Measurements from ENCODE around the gene CALY.

Gene CALY

DNA sequence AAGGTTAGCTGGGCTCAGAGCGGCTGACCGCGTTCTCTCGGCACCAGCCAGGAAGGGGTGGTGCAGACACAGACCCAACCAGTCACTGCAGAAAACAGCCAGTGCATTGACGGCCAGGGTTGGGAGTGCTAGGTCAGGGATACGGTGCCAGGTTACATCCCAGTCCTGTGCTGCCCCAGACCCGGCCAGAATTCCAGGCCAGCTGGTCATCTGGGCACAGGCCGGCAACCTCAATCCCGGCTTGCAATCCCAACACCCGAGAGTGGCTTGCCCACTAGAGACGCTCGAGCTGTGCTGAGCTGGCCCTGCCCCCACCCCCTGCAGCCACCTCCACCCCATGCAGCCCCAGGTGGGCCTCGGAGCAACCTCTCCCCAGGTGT lies 14.2 kb upstream of the CALY start:
- DNase-seq: no peak

DNA sequence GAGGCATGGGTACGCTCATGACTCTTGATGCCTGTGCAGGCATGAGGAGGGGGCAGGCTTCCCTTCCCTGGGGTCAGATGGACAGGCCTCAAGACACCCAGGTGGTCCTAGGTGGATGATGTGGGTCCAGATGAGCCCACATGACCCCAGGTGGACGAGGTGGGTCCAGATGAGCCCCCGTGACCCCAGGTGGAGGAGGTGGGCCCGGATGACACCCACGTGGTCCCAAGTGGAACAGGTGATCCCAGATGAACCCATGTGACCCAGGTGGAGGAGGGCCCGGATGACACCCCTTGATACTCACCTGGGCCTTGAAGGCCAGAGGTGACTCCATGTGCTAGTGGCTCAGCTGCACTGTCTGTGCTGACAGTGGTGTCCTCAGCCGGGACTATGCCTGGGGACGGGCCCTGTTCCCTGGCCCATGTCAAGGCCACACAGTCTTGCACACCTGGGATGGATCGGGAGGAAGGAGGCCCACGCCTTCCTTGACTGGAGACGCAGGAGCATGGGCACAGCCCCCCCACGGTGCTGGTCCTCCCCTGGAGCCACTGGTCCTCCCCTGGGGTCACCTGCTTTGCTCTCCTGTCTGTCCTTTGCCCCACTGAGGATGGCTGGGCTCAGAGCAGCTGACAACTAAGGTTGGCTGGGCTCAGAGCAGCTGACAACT lies 13.7 kb upstream of the CALY start:
- no peak for DNase-seq

DNA sequence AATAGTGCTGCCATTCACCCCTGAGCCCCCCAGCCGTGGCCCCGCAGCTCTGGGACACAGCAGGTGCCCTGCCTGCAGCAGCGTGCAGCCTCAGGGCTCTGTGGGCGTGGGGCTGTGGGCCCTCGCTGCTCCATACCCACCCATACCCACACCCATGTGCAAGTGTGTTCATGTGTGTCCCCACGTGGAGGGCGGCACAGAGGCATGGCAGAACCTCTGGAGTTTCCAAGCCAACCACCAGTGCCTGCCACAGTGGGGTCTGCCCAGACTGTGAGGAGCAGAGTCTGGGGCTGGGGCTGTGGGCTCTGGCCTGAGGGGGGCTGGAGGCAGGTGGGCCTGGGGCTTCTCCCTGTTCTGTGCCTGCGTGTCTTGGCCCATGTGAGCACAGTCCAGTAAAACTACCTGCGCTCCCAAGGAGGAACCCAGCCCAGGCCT lies 12.9 kb upstream of the CALY start:
- no peak for DNase-seq

DNA sequence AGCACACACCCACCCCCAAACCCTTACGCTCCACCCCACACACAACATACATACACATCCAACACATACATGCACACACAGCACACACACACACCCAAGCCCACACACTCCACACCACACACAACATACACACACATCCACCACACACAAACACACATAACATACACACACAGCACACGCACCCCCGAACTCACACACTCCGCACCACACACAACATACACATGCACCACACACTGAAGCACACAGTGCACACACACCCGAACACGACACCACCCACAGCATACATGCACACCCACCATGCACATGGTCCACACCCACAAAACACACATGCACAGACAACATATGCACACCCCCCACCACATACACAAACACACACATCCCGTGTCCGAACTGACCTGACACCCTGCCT lies 12.5 kb upstream of the CALY start:
- no peak for DNase-seq

DNA sequence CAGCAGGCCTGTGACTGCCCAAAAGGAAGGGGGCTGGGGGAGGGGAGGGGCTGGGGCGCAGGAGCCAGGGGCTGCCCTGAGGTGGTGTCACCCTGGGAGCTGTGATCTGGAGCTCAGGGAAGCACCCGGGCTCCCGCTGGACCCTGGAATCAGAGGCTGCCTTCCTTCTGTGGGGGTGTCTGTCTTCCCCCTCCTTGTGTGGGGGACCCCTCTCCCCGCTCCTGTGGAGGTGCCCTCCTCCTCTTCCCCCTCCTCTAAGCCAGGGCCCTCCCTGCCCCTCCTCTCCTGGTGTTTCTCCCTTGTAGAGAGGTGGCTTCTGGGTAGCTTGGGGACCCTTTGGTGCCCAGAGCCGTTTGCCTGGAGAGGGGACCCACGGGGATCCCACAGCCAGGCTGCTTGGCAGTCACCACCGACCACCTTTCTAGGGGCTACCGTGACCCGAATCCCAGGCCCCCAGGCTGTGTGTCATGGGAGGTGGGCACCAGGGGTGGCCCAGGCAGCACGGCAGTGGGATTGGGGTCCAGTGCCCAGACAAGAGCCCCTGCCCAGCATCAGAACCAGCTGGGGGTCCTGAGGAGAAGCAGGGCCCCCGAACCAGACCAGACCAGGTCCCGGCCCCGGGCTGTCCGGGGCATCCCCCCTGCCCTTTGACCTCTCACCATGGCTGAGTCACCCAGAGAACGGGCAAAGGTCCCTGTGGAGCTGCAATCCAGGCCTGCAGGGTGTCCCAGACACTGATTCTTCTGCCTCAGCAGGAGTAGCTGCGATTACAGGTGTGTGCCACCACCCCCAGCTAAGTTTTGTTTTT lies 11.2 kb upstream of the CALY start:
- no peak for DNase-seq

DNA sequence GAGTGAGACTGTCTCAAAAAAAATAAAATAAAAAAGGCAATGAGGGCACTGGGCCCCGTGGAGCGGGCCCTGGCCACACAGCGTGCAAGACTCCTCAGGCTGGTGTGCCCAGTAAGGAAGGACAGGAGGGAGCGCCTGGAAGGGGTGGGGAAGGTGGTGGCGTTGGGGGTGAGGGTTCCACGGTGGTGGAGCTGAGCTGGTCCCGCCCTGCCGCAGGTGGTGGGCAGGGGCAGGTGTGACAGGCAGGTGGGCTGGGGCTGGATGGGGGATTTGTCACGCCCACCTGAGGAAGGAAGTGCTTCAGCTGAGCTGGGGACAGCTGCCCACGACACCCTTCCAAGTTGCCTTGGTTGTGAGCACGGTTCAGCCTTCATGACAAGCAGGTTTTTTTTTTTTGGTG lies 9.7 kb upstream of the CALY start:
- DNase-seq: no peak

DNA sequence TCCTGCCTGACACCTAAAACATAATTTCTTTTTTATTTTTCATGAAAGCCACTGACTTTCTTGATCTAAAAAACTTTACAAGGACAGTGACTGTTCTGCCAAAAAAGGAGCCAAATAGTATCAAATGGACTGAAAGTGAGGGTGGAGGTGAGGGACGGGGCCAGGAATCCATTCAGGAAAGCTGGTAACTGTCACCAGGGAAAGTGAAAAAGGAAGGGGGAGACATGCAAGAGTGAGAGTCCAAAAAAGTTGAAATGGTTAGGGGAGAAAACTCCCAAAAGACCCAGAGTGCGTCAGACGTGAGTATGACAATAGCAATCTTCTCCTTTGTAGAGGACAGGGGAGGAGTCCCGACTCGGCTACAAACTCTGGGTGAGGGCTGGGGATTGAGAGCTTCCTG lies 7.5 kb upstream of the CALY start:
- no peak for DNase-seq

DNA sequence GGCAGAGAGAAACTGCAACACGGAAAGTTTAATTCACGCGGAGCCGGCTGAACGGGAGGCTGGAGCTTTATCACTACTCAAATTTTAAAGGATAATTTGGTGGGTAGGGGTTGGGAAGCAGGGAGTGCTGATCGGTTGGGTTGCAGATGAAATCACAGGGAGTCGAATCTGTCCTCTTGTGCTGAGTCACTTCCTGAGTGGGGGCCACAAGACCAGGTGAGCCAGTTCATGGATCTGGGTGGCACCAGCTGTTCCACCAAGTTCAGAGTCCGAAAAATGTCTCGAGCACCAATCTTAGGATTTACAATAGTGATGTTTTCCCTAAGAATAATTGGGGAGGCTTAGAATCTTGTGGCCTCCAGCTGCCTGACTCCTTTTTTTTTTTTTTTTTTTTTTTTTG lies 6.9 kb upstream of the CALY start:
- DNase-seq: no peak

DNA sequence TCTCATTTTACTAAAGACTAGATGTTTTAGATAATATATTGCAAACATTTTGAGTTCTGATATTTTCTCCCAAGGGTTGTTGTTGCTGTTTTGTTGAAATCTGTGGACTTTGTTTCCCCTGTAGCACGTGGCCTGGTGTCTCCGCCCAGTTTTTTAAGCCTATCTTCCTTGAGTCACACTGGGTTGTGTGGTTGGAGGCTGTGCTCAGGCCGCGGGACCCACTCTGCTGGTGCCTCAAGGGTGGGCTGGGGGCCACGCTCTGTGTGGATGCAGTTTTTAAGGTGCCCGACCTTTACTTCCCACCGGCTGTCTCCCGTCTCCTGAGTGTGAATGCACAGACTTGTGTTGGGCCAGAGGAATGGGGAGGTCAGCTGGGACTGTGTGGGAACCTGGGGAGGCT lies 6.2 kb upstream of the CALY start:
- DNase-seq: no peak

DNA sequence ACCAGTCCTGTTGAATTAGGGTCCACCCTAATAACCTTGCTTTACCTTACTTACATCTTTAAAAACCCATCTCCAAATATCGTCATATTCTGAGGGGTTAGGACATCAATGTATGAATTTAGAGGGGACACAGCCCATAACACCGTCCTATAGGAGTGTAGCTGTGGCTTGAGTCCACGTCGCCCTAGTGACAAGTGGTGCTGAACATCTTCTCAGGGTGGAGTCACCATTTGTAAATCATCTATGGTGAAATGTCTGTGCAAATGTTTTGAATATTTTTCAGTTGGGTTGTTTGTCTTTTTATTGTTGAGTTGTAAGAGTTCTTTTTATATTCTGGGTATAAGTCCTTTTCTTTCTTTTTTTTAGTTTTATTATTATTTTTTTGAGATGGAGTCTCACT lies 5.3 kb upstream of the CALY start:
- DNase-seq: no peak

DNA sequence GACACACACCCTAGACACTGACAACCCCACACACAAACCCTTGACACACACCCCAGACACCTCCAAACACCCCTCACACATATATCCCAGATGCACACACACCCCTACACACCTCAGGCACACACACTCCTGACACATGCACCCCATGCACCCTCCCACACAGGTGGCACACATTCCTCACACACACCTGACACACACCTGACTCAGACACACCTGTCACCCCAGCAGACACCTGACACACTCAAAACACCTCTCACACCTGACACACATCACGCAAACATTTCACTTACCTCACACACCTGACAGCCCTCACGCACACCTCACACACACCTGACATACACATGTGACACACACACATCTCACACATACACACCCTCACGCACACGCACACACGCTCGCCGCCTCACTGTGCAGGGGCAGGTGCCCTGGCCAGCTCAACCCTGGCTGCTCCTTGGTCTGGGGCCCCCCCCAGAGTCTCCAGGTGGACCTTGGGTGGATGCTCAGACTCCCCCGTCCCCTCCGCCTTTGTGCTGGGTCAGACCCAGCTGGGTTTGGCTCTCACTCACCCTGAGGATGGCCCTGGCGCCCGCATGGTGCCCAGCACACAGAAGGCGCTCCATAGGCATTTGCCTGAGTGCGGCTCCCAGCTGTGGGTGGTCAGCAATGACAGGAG lies 3.1 kb upstream of the CALY start:
- DNase-seq: no peak

DNA sequence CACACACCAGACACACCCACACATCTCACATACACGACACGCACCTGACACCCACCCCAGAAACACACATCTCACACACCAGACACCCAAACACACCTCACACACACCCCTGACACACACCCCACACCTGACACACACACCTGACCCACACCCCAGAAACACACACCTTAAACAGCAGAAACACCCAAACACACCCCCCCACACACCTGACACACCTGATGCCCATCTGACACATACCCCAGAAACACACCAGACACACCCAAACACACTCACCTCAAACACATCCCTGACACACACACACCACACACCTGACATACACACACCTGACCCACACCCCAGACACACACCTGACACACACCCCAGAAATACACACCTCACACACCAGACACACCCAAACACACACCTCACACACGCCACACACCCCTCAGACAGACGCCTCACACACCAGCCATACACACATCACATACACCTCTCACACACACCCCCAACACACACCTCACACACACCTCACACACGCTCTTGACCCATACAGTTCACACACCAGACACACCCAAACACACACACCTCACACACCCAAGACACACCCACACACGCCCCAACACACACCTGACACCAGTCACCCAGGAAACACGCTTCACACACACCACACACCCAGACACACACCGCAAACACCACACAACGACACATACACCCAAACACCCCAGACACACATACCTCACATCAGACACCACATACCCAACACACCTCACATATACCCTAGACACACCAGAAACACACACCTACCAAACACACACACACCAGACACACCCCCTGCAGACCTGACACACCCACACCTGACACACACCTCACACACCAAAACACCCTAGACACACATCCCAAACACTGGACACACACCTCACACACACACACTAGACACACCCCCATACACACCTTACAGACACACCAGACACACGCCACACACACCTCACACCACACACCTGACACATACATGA lies 1.7 kb upstream of the CALY start:
- DNase-seq: no peak

DNA sequence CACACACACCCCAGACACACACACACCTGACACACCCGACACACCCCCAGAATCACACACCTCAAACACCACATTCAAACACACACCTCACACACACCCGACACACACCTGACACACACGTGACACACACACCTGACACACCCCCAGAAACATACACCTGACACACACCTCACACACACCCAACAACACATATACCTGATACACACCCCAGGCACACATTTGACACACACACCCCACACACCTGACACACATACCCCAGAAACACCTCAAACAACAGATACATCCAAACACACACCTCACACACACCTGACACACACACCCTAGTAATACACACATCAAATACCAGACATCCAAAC lies 652 bp upstream of the CALY start:
- no peak for DNase-seq

DNA sequence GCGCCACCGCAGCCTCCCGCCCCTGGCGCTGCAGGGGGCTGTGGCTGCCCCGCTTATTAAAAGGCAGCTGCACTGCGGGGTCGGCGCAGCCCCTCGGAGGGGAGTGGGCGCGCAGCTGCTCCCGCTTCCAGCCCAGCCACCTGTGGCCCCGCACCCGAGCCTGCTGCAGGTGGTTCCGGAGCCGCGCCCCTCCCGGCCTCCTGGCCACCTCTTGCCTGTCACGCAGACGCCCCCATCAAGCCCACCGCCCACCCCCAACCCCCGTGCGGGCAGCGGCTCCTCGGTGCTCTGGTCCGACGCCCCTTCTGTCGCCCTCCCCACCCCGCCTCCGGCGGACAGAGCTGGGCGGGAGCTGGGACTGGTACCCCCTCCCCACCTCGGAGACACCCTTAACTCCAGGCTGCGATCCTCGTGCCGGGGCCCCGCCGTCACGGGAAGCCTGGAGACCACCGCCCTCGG lies 549 bp downstream of the CALY start:
- no peak for DNase-seq

DNA sequence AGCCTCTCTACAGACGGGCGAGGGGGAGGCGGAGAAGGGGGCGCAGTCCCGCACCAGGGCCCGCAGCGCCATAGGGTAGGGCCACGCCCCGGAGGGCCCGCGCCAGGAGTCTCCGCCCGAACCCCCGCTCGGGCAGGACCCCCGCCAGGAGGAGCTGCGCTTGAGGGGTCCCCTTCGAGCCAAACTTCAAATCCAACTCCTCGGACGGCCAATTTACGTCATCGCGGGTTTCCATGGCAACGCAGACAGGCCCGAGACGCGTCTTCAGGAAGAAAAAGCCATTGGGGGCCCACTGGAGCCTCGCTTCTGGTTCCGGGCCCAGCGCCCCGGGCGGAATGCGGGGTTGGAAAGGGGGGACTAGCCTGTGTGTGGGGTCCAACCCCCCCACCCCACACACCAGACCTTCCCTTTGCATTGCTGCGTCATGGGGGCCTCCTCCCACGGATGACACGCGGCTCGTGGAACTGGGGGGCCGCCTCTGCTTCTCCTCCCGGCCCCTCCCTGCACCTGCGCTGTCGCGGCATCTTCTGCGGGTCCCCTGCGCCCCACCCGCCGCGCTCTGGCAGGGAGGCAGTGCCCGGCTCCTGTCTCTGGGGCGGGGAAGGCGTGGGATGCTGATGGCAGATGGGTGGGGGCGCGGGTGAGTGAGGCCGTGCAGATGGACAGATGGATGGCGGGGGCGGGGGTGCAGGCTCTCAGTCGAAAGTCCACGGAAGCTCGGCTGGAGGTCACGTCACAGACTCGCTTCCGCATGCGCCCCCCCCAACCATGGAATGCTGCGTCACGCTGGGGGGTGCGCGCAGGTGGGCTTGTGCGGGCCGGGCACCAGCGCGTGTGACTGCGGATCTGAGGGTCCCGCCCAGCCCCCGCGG lies 1.2 kb downstream of the CALY start:
- DNase-seq: no peak

DNA sequence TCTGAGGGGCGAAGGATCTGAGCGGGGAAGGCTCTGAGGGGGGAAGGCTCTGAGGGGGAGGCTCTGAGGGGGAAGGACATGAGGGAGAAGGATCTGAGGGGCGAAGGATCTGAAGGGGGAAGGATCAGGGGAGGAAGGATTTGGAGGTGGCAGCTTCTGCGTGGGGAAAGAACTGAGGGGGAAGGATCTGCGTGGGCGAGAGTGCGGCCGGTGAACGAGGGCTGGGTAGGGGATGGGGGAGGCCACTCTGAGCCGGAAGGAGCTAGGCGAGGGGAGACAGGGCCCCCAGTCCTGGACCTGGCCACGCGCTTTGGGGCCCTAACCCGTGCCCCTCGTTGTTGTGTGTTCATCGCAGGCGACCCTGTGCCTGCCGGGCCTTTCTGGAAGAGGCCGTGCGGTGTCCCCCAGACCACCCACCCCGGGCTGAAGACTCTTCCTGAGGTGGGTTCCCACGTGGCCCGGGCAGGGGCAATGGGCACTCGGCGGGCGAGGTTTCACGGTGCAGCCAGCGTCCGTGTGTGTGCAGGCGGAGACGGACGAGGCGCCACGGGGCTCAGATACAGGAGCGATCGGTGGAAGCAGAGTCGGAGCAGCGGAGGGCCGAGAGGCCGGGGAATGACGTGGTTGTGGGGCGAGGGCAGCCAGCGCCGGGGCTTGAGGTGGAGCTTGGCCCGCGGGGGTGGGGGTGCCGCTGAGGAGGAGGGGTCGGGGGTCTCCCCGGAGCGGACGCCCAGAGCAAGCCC lies 2.0 kb downstream of the CALY start:
- DNase-seq: no peak

DNA sequence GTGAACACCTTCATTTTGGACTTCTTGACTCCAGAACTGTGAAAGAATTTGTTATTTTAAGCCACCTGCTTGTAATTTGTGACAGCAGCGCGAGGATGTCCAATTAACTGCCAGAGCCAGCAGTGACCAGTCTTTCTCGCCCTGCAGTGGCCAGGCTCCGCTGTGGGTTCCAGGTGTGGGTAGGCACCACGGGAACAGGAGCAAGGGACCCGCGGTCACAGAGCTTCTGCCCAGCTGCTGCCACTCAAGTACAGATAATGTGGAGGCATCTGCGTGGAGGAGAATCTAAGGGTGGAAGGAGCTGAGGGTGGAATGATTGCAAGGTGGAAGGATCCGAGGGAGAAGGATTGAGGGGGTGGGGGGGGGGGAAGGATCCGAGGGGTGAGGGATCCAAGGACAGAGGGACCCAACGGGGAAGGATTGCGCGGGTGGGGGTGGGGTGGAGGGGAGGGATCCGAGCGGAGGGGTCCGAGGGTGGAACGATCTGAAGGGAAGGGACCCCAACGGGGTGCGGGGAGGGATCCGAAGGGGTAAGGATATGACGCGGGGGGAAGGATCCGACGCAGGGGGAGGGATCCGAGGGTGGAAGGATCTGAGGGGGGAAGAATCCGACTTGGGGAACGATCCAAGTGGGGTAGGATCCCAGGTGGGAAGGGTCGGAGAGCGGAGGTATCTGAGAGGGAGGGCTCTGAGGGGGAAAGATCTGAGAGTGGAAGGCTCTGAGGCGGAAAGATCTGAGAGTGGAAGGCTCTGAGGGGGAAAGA lies 3.6 kb downstream of the CALY start:
- no peak for DNase-seq

DNA sequence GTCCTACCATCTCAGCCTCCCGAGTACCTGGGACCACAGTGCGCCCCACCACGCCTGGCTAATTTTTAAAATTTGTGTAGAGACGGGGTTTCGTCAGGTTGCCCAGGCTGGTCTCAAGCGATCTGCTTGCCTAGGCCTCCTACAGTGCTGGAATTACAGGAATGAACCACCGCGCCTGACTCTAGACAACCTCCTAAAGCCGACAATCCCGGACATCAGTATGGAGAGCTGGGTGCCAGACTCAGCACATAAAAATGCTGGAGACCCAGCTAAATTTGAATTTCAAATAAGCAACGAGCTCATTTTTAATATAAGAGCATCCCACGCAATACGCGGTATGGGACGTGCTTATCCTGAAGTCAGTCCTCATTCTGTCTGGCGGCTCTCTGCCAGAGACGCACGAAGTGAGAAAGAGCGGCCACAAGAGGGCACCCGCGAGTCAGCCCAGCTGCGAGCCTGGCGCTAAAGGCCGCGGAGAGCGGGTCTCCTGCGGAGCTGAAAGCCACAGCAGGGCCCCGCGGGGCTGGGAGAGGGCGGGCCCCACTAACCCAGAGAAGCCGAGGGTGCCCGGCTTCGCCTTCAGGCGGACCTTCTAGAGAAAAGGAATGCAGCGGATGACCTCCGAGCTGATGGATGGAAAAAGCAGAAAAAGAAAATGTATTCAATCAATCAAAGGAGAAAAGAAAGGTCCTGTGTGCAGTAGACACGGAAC lies 7.0 kb downstream of the CALY start:
- peak; percentile 71 to 81 for DNase-seq
